Measurements from ENCODE around the gene AGAP5.

- no peak for TF ChIP-seq CTCF (IDR thresholded peaks at IDR 0.05)
- no peak for TF ChIP-seq POLR2A (IDR thresholded peaks at IDR 0.05)
- TF ChIP-seq EP300 (IDR thresholded peaks at IDR 0.05) = no peak
These were observed 49.8 kb downstream of the AGAP5 start for GRCh38 chr10:73647875-73648651.

Data from suprapubic skin (tissue), 3 donors.